GM18498 (cell line): Measurements from ENCODE around the gene C3orf18.

Source experiments
- ATAC-seq: cut with Tn5 transposase; IDR thresholded peaks from one replicate; pipeline ENCODE4 v1.9.1; 2021; ENCODE audit warnings: mild to moderate bottlenecking, moderate library complexity; ENCODE audit not compliant: unreplicated experiment

C3orf18 gene

DNA sequence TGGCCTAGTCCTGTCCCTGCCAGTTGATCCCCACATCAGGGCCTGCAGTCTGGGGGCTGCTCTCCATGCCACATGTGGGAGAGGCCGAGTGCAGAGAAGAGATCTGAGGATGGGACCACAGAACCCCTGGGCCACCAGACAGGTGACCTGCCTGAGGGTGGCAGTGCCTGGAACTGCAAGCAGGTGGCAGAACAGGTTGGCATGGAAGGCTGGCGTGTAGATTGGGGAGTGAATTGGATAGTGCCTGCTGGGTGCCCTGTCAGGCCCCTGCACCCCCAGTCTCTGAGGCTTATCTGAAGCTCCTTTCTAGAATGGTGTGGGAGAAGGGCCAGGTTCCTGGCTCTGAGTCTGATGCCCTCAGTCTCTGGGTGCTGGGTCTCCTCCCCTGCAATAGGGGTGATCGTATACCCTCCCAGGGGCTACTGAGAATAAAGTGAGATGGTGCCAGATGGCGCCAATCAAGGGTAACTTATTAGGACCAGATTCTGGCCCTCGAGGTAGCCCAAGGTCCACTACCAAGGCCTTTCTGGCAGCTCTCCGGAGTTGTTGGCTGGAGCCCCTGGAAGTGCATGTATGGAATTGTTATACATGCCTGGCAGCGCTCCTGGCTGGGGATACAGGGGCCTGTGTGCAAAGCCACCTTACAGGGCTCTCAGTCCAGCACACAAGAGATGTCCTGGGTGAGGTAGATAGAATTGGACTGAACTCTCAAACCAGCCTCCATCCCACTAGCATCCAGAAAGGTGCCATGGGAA, 15.7 kb downstream of the C3orf18 start:
- no peak for ATAC-seq

- ATAC-seq = no peak
Measured at GRCh38 chr3:50551054-50551659, 16.4 kb downstream of the C3orf18 start.

GRCh38 chr3:50550079-50550736, 17.3 kb downstream of the C3orf18 start:
- ATAC-seq = no peak

- no peak for ATAC-seq
Measured at GRCh38 chr3:50549226-50549625, 18.3 kb downstream of the C3orf18 start.

- ATAC-seq = no peak
Measured at GRCh38 chr3:50545781-50546180, 21.8 kb downstream of the C3orf18 start.

DNA sequence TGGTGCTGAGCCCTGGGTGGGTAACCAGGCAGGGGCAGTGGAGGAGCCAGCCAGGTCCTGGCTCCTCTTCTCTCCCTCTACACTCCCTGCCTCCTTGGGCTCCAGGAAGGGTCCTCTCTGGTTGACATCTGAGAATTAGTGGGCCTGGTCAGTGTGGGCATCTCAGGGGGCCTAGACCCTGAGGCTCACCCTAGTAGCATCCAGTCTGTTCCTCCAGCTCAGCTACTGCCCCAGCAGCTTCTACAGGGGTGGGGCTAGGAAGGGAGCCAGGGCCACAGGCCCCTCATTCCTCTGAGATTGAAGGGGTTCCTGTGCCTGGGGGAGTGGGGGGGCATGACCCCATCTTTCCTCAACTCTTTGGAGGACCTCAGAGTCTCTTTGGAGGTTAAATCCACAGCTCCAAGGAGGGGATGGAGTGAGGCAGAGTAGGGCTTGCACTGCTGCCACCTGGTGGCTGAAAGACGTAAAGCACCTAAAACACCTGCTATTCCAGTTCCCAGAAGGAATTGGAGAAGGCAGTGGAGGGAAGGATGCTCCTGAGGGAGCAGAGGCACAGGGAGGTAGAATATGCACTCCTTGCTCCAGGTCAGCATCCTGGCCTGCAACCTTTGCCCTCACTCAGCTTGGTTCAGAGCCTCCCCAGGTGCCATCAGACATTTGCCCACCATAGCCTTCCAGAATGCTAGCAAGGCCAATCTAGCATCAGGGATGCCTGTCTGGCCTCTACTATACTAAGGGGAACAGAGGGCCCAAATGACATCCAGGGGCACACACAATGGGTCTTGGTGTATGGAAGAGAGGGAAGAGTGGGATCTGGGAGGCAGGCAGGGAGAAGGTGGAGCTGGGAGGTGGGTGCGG, 25.1 kb downstream of the C3orf18 start:
- no peak for ATAC-seq

- ATAC-seq = no peak
Measured at GRCh38 chr3:50539356-50540286, 27.9 kb downstream of the C3orf18 start.

GRCh38 chr3:50537421-50538129, 30.0 kb downstream of the C3orf18 start:
- no peak for ATAC-seq

GRCh38 chr3:50536471-50537180, 30.9 kb downstream of the C3orf18 start:
- no peak for ATAC-seq

DNA sequence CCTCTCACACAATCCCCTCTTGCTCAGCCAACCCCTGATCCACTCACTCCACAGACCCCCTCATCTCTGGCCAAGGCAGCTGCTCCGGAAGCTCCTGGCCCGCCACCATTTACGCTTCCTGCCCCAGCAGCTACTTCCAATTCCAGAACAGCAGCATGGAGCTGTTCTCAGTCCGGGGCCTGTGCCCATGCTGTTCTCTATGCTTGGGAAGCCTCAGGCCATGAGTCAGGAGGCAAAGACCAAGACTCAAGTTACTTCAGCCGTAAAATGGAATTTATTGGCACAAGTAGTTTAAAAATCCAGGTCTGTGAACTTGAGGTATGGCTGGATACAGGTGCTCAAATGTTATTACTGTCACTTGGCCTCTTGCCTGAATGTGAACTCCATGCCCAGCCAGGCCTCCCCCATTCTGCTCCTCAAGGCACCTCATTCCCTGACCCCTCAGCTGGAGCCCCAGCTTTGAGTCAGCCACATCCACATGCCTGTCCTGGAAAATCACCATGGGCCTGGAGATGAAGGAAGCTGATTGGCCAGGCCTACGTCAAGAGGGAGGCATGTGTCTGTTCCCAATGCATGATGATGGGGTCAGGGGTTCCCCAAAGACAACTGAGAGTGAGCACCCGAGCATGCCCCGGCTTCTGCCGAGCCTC, 32.7 kb downstream of the C3orf18 start:
- no peak for ATAC-seq

DNA sequence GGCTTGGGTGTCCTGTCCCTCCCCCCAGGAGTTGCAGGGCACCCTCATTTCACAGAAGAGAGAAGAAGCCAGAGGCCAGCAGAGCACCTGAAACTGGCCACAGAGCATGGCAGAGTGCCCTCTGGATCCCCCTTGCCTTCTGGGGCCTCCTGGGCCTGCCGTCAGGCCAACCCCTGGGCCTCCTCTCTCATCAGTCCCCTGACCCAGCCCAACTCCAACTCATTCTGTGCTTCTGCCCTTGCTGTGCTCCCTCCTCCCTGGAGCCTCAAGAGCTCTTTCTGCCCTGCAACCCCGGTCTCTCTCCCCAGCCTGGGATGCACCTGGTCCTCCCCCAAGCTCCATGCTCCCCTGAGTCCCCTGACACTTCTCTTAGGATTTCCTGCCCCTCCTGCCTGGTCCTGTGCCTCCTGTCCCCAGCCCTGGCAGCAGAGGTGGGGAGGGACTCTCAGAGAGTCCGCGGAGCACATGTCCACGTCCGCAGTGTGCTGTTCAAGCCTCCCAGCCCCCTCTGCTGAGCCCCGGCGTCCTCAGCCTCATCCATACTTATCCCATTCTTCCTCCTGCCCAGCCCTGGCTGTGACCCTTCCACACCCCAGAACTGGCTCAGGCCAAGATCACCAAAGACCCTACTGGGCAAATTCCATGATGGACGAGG, 33.6 kb downstream of the C3orf18 start:
- no peak for ATAC-seq

GRCh38 chr3:50533316-50533715, 34.2 kb downstream of the C3orf18 start:
- no peak for ATAC-seq

DNA sequence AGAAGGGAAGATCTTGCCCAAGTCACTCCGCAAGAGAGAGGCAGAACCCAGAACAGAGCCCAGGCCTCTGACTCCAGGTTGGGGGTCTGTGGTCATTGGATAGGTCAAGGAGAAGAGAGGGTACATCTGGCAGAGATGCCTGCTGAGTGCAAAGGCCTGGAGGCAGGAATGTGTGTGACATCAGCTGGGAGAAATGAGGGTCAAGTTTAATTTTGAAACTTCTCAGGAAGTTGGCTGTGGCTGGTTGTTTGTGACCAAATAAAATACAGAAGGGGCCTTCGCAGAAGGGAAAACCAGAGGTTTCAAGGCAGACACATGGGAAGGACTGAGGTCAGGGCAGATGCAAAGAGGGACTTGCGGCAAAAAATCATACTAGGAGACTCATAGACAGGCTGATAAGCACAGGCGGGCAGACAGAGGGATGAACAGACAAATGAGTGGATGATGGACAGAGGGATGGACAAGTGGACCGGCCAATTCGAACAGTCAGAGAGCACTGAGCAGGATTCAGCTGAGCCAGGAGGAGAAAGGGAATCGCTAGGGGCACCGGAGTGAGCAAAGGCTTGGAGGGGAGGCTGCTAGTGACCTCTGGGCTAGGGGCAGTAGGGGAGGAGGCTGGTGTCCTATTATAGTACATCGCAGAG, 35.4 kb downstream of the C3orf18 start:
- no peak for ATAC-seq

- no peak for ATAC-seq
Measured at GRCh38 chr3:50531201-50531600, 36.3 kb downstream of the C3orf18 start.

DNA sequence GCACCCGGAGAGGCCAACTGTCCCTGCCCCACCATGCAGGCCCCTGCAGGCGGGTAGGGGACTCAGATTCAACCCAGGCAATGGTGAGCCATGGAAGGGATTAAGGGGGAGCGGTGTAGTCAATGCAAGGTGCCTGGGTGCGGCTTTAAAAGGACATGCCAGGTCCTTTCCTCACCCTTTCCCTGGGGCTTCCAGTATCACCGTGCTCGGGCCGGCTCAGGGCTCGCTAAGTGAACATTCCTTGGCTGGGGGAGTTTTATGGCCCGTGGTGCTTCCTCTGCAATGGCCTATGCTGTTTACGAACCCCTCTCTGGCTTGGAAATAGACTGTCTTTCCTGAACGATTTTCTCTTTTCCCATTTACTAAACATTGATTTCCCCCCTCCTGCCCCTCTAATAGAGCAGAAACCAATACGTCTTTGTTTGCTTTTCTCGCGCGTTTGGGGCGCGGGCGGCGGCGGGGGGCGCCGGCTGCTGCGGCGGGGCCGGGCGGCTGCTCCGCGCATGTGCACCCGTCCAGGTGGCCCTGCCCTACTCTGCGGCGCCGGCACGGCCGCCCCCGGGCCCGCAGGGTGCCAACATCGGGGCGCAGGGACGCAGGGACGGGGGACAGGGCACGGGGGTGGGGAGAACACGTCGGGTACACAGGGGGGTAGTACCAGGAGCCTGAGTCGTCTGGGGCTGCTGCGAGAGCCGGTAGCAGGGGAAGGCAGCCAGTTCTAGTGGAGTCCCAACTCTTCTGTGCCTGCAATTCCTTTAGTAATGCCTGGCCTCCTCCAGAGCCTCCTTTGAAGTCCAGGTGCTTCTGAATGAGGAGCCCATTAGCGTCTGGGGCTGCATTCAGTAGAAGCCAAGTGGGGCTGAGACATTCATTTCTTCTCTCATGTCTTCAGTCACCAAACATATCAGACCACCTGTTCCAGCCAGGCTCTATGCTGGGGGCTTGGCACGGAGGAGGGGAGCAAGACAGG, 37.3 kb downstream of the C3orf18 start:
- no peak for ATAC-seq

- no peak for ATAC-seq
Measured at GRCh38 chr3:50525987-50526386, 41.6 kb downstream of the C3orf18 start.
